Measurements from ENCODE around the gene ALDH4A1. TPM values are rescaled to one million over a fixed set of nuclear protein-coding genes. Genes with fewer than 3 reads are reported as not detected.

The ALDH4A1 gene
- total and polyA plus RNA-seq, 9 of the 15 experiments (the other 6 are each of a cell fraction or from before 2014, with no cell fraction given): 0.27 to 31.4 (median 16.6) TPM

GRCh38 chr1:18879791-18880309, 22.5 kb downstream of the ALDH4A1 start:
- Histone ChIP-seq H3K27me3 (ENCODE audit: control insufficient read depth in 2 of 2, insufficient read depth in 2 of 2, low read length in 2 of 2) (no peaks in the 10 kb centered on the region), H3K9ac (ENCODE audit: insufficient read depth in 1 of 2, low read depth in 2 of 2, low read length in 2 of 2) (0 out of 4 replicates have a peak overlapping the region, but pooled peaks of 1 of the 2 experiments have one; percentile 13), H3K4me2 (ENCODE audit: insufficient read depth, low read length) (no peak overlapping the region), H3K27ac (ENCODE audit: extremely low read depth, low read depth, low read length) (no peak overlapping the region), H4K20me1 (replicated peaks; ENCODE audit: control insufficient read depth, insufficient read depth, low read length) (peaks cover 6% of the 10 kb centered on the region), H3K4me1 (replicated peaks in 1 of 2; ENCODE audit: control insufficient read depth in 2 of 2, insufficient read depth in 2 of 2, low read length in 2 of 2) (peaks cover 0 to 23% of the 10 kb centered on the region in 2 experiments; a peak in 2 of 5 replicates), H2AFZ (ENCODE audit: low read depth, low read length) (no peak overlapping the region), H3K79me2 (ENCODE audit: control insufficient read depth, insufficient read depth, low read length) (no peaks in the 10 kb centered on the region), H3K9me1 (ENCODE audit: control insufficient read depth, insufficient read depth, low read length) (no peaks in the 10 kb centered on the region), H3K9me3 (replicated peaks; ENCODE audit: control insufficient read depth, insufficient read depth, low read depth, low read length) (no peaks in the 10 kb centered on the region), H3K4me3 (no peak overlapping the region), H3K36me3 (ENCODE audit: control insufficient read depth, insufficient read depth, low read length) (peaks cover 9% of the 10 kb centered on the region; the same call in 1 of the 3 replicates)
- no TSS peak for BruUV-seq (replicated peaks)
- CTCF ChIA-PET (ENCODE audit: low intra/inter-chr PET ratio): no interaction called here
- ATAC-seq (no peak), DNase-seq (ENCODE audit: extremely low read depth in 1 of 4, low spot score in 3 of 4) (no peak), FAIRE-seq (no peak)
- intact Hi-C loops (cut with micrococcal nuclease) (no loop called here), in situ Hi-C loops (cut with MboI) (loop anchor here (5.0 to 10.0 kb wide), 3 partner anchors 278 to 775 kb away; no protein-coding TSS in a partner anchor)
- TF ChIP-seq POLR2G (IDR thresholded peaks at IDR 0.05; ENCODE audit: low read depth, low read length): 0 out of 2 replicates have a peak, but pooled peaks have one; percentile 22
- TF ChIP-seq, protein P1, sequence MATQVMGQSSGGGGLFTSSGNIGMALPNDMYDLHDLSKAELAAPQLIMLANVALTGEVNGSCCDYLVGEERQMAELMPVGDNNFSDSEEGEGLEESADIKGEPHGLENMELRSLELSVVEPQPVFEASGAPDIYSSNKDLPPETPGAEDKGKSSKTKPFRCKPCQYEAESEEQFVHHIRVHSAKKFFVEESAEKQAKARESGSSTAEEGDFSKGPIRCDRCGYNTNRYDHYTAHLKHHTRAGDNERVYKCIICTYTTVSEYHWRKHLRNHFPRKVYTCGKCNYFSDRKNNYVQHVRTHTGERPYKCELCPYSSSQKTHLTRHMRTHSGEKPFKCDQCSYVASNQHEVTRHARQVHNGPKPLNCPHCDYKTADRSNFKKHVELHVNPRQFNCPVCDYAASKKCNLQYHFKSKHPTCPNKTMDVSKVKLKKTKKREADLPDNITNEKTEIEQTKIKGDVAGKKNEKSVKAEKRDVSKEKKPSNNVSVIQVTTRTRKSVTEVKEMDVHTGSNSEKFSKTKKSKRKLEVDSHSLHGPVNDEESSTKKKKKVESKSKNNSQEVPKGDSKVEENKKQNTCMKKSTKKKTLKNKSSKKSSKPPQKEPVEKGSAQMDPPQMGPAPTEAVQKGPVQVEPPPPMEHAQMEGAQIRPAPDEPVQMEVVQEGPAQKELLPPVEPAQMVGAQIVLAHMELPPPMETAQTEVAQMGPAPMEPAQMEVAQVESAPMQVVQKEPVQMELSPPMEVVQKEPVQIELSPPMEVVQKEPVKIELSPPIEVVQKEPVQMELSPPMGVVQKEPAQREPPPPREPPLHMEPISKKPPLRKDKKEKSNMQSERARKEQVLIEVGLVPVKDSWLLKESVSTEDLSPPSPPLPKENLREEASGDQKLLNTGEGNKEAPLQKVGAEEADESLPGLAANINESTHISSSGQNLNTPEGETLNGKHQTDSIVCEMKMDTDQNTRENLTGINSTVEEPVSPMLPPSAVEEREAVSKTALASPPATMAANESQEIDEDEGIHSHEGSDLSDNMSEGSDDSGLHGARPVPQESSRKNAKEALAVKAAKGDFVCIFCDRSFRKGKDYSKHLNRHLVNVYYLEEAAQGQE (IDR thresholded peaks at IDR 0.05; ENCODE audit: borderline replicate concordance): no peak
- TF ChIP-seq, protein P1 (CRISPR knock-in tag; IDR thresholded peaks at IDR 0.05; ENCODE audit: low read depth): no peak
- POLR2A ChIA-PET: interaction anchor here (1.2 kb wide), 1 partner anchor 20 kb away, joined by 3 read pairs; no protein-coding TSS in a partner anchor
- WGBS (ENCODE audit: insufficient coverage, low coverage, missing lambda C conversion rate): 52% methylated on average over 18 of the region's 21 CpGs
